GM12872 (cell line): ENCODE results near the gene B3GLCT.

Experiments used
- CTCF ChIP-seq: IDR thresholded peaks from 3 replicates; pipeline ENCODE4 v1.5.1; 2011; ENCODE audit warnings: low read depth, mild to moderate bottlenecking, low read length, moderate library complexity; ENCODE audit not compliant: insufficient read depth

The B3GLCT gene

DNA sequence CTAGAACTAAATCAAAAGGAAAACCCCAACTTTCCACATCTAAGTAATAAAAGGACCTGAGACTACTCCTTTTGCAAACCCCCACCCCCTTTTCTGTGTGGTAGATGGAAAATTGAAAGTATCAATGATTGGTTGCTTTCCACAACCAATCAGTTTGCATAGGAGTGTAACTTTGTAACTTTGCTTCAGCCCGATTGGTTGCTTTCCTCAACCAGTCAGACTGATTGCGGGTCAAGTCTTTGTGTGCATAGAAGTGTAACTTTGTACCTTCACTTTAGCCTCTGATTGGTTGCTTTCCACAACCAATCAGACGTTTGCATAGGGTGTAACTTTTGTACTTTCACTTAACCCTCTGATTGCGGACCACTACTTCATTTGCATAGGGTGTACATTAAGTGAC is 8.0 kb upstream of the B3GLCT start:
- TF ChIP-seq CTCF: no peak

DNA sequence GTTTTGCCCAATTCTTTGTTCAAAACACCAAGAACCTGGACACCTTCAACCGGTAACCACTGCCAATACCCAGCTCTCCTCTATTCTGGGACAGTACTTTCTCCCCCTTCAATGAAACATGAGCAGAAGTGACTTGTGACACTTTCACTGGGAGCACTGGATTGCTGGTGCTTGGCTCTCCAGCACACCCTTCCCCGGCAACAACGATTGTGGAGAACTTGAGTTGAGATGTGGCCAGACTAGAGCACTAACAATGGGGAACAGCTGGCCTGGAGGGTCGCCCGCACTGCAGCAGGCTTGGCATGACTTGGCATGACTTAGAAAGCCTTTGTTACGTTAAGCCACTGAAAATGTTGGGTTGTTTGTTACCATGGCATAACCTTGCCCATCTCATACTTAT is 7.5 kb upstream of the B3GLCT start:
- TF ChIP-seq CTCF: no peak

DNA sequence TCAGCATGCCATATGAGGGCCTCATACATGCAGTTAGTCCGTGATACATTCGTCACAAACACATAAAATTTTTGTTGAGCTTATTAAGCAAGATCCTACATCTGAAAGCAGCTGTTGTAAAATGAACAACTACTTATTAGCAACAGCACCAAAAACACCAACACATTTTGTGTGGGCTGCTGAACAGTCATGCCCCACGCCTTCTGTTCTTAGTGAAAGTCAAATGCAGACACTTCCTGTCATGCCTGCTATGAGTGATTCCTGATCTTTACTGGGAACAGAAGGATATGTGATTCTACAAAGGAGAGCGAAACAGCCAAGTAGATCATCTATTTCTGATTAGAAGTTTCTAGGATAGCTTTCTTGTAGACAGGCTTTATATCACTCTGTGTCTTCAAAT is 4.2 kb upstream of the B3GLCT start:
- no peak for TF ChIP-seq CTCF

- TF ChIP-seq CTCF: no peak
Observed at GRCh38 chr13:31196992-31197391, 2.8 kb upstream of the B3GLCT start.

DNA sequence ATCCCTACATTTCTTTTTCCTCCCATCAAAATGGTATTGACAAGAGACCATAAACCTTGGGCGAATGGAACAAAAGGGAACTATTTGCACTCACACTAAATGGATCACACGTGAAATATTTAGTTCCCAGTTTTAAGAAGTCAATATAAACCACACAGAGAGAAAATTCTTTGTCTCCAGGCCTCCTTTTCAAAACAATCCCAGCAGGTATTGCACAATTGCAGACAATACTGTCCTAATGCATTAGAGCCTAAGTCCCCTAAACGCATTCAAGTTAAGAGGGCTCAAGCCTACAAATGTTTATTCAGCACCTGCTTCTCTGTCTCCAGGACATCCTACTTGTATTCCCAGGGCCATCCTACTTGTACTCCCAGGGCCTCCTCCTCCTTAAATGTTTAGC is 1.3 kb upstream of the B3GLCT start:
- TF ChIP-seq CTCF: no peak

DNA sequence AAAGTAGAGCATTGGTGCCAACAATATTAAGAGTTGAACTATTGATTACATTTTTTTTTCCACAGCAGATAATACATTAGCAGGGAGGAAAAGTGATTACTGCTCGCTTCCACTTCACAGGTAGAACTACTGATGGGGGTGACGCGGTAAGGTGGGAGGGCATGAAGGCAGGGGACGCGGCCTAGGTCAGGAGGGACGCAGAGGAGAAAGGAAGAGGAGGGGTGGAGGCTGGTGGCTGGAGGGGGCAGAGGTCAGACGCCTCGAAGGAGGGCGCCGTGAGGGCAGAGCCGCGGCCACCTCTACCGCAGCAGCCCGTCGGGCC is 287 bp upstream of the B3GLCT start:
- no peak for TF ChIP-seq CTCF

- no peak for TF ChIP-seq CTCF
Observed at GRCh38 chr13:31200637-31200971, 829 bp downstream of the B3GLCT start.
